ENCODE data around the gene CCDC102B. TPM values are rescaled to one million over a fixed set of nuclear protein-coding genes. Genes with fewer than 3 reads are reported as not detected.

Gene CCDC102B
- total RNA-seq, 1 donor from 2014 or later: 6.1 TPM

GRCh38 chr18:68965817-68966216, 167.9 kb downstream of the CCDC102B start:
- no peaks in the 10 kb centered on the region for H3K9me3 ChIP-seq (replicated peaks)
- no peak for DNase-seq
- H3K27me3 ChIP-seq (ENCODE audit: low read depth): no peaks in the 10 kb centered on the region
- H3K36me3 ChIP-seq: no peaks in the 10 kb centered on the region
- no peaks in the 10 kb centered on the region for H3K4me1 ChIP-seq
- no peak for TF ChIP-seq CTCF (IDR thresholded peaks at IDR 0.05; ENCODE audit: borderline replicate concordance)
- intact Hi-C loops (cut with micrococcal nuclease): no loop called here
- H3K27ac ChIP-seq (replicated peaks): no peak overlapping the region
- H3K4me3 ChIP-seq: no peak overlapping the region

- Histone ChIP-seq H3K27ac (replicated peaks) (no peak overlapping the region), H3K4me3 (no peak overlapping the region), H3K9me3 (replicated peaks) (no peaks in the 10 kb centered on the region), H3K4me1 (no peaks in the 10 kb centered on the region), H3K27me3 (ENCODE audit: low read depth) (no peaks in the 10 kb centered on the region), H3K36me3 (no peaks in the 10 kb centered on the region)
- no peak for DNase-seq
- no peak for TF ChIP-seq CTCF (IDR thresholded peaks at IDR 0.05; ENCODE audit: borderline replicate concordance)
- intact Hi-C loops (cut with micrococcal nuclease): no loop called here
Observed at GRCh38 chr18:68969027-68969426, 171.1 kb downstream of the CCDC102B start.

- no peaks in the 10 kb centered on the region for H3K9me3 ChIP-seq (replicated peaks)
- intact Hi-C loops (cut with micrococcal nuclease): no loop called here
- H3K27me3 ChIP-seq (ENCODE audit: low read depth): no peaks in the 10 kb centered on the region
- TF ChIP-seq CTCF (IDR thresholded peaks at IDR 0.05; ENCODE audit: borderline replicate concordance): no peak
- H3K4me1 ChIP-seq: no peaks in the 10 kb centered on the region
- no peak overlapping the region for H3K27ac ChIP-seq (replicated peaks)
- H3K36me3 ChIP-seq: no peaks in the 10 kb centered on the region
- no peak overlapping the region for H3K4me3 ChIP-seq
- no peak for DNase-seq
Observed at GRCh38 chr18:68972176-68972575, 174.3 kb downstream of the CCDC102B start.

- Histone ChIP-seq H3K36me3 (no peaks in the 10 kb centered on the region), H3K27me3 (ENCODE audit: low read depth) (no peaks in the 10 kb centered on the region), H3K4me1 (no peaks in the 10 kb centered on the region), H3K4me3 (no peak overlapping the region), H3K27ac (replicated peaks) (no peak overlapping the region), H3K9me3 (replicated peaks) (peaks cover 9% of the 10 kb centered on the region)
- no peak for TF ChIP-seq CTCF (IDR thresholded peaks at IDR 0.05; ENCODE audit: borderline replicate concordance)
- DNase-seq: no peak
- intact Hi-C loops (cut with micrococcal nuclease): no loop called here
Observed at GRCh38 chr18:68979737-68980136, 181.9 kb downstream of the CCDC102B start.

GRCh38 chr18:68983126-68983525, 185.2 kb downstream of the CCDC102B start:
- TF ChIP-seq CTCF (IDR thresholded peaks at IDR 0.05; ENCODE audit: borderline replicate concordance): no peak
- no peak overlapping the region for H3K27ac ChIP-seq (replicated peaks)
- peaks cover 21% of the 10 kb centered on the region for H3K9me3 ChIP-seq (replicated peaks)
- H3K36me3 ChIP-seq: no peaks in the 10 kb centered on the region
- no peak for DNase-seq
- no peaks in the 10 kb centered on the region for H3K4me1 ChIP-seq
- H3K27me3 ChIP-seq (ENCODE audit: low read depth): no peaks in the 10 kb centered on the region
- H3K4me3 ChIP-seq: no peak overlapping the region
- intact Hi-C loops (cut with micrococcal nuclease): no loop called here

- no peak for TF ChIP-seq CTCF (IDR thresholded peaks at IDR 0.05; ENCODE audit: borderline replicate concordance)
- intact Hi-C loops (cut with micrococcal nuclease): no loop called here
- Histone ChIP-seq H3K4me3 (no peak overlapping the region), H3K27me3 (ENCODE audit: low read depth) (no peaks in the 10 kb centered on the region), H3K9me3 (replicated peaks) (peaks cover 23% of the 10 kb centered on the region), H3K4me1 (no peaks in the 10 kb centered on the region), H3K27ac (replicated peaks) (no peak overlapping the region), H3K36me3 (no peaks in the 10 kb centered on the region)
- DNase-seq: no peak
Observed at GRCh38 chr18:68984342-68984741, 186.5 kb downstream of the CCDC102B start.

Measured in left ventricle myocardium inferior (tissue), 1 donor.